NCI-H146 (cell line): Measurements from ENCODE around the gene LRP8.
A peak's percentile ranks its signal among the peaks of the same experiment; 100 is the strongest.

Source experiments
- DNase-seq: peaks from one replicate; lab custom pipeline; 2025; lab: John Stamatoyannopoulos, UW

The LRP8 gene

GRCh38 chr1:53359225-53359933 is 31.5 kb upstream of the LRP8 start:
- no peak for DNase-seq

- no peak for DNase-seq
Measured at GRCh38 chr1:53356637-53357036, 28.8 kb upstream of the LRP8 start.

GRCh38 chr1:53354119-53354518 is 26.2 kb upstream of the LRP8 start:
- DNase-seq: no peak

GRCh38 chr1:53352561-53352960 is 24.7 kb upstream of the LRP8 start:
- DNase-seq: no peak

- DNase-seq: no peak
Measured at GRCh38 chr1:53350853-53351767, 23.2 kb upstream of the LRP8 start.

GRCh38 chr1:53349968-53350852 is 22.3 kb upstream of the LRP8 start:
- no peak for DNase-seq

GRCh38 chr1:53349369-53349835 is 21.5 kb upstream of the LRP8 start:
- DNase-seq: no peak

GRCh38 chr1:53348486-53349368 is 20.9 kb upstream of the LRP8 start:
- DNase-seq: peak; percentile 70

- no peak for DNase-seq
Measured at GRCh38 chr1:53346814-53347176, 18.9 kb upstream of the LRP8 start.

GRCh38 chr1:53345996-53346813 is 18.3 kb upstream of the LRP8 start:
- no peak for DNase-seq

- no peak for DNase-seq
Measured at GRCh38 chr1:53344921-53345838, 17.3 kb upstream of the LRP8 start.

GRCh38 chr1:53343831-53344668 is 16.2 kb upstream of the LRP8 start:
- DNase-seq: peak; percentile 21

GRCh38 chr1:53342735-53343470 is 15.0 kb upstream of the LRP8 start:
- DNase-seq: no peak

- no peak for DNase-seq
Measured at GRCh38 chr1:53341961-53342707, 14.3 kb upstream of the LRP8 start.

GRCh38 chr1:53341521-53341895 is 13.6 kb upstream of the LRP8 start:
- DNase-seq: no peak

GRCh38 chr1:53340660-53341520 is 13.0 kb upstream of the LRP8 start:
- DNase-seq: no peak
